ENCODE results near the gene CIITA. TPM values are rescaled to one million over a fixed set of nuclear protein-coding genes. Genes with fewer than 3 reads are reported as not detected.
"Not testable (repeated sequence)": the region's sequence is repeated elsewhere in the genome, so short reads cannot be mapped to it uniquely, and the experiment has no call there.

CIITA gene
- total RNA-seq, 4 donors from 2014 or later, result 14.0 to 20.1 (median 17.9) TPM

GRCh38 chr16:10964039-10964890 lies 87.3 kb downstream of the CIITA start:
- 36 to 41% methylated on average over 20 of the region's 20 CpGs for WGBS, 2 donors
- intact Hi-C loops (cut with DNase I; ENCODE audit: low total_unique reads), result loop anchor here (10.0 kb wide), 2 partner anchors 431 to 751 kb away; no protein-coding TSS in a partner anchor
- DNase-seq (ENCODE audit: low spot score in 2 of 2), result peak; percentile 79 to 96
- no peak overlapping the region for H3K4me3 ChIP-seq (ENCODE audit: low read depth, poor library complexity, severe bottlenecking)
- no peak for TF ChIP-seq POLR2A (IDR thresholded peaks at IDR 0.05)
- TF ChIP-seq, protein P1, sequence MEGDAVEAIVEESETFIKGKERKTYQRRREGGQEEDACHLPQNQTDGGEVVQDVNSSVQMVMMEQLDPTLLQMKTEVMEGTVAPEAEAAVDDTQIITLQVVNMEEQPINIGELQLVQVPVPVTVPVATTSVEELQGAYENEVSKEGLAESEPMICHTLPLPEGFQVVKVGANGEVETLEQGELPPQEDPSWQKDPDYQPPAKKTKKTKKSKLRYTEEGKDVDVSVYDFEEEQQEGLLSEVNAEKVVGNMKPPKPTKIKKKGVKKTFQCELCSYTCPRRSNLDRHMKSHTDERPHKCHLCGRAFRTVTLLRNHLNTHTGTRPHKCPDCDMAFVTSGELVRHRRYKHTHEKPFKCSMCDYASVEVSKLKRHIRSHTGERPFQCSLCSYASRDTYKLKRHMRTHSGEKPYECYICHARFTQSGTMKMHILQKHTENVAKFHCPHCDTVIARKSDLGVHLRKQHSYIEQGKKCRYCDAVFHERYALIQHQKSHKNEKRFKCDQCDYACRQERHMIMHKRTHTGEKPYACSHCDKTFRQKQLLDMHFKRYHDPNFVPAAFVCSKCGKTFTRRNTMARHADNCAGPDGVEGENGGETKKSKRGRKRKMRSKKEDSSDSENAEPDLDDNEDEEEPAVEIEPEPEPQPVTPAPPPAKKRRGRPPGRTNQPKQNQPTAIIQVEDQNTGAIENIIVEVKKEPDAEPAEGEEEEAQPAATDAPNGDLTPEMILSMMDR (IDR thresholded peaks at IDR 0.05), result peak in 1 of 3 donors; percentile 96

- H3K4me3 ChIP-seq (ENCODE audit: low read depth, poor library complexity, severe bottlenecking), result no peak overlapping the region
- intact Hi-C loops (cut with DNase I; ENCODE audit: low total_unique reads), result loop anchor here (10.0 kb wide), 2 partner anchors 430 to 750 kb away; no protein-coding TSS in a partner anchor
- no peak for TF ChIP-seq POLR2A (IDR thresholded peaks at IDR 0.05)
- TF ChIP-seq, protein P1 (IDR thresholded peaks at IDR 0.05), result no peak
- DNase-seq (ENCODE audit: low spot score in 2 of 2), result no peak
- 88 to 92% methylated on average over 8 of the region's 8 CpGs for WGBS, 2 donors
Observed at GRCh38 chr16:10964891-10965326, 87.9 kb downstream of the CIITA start.

DNA sequence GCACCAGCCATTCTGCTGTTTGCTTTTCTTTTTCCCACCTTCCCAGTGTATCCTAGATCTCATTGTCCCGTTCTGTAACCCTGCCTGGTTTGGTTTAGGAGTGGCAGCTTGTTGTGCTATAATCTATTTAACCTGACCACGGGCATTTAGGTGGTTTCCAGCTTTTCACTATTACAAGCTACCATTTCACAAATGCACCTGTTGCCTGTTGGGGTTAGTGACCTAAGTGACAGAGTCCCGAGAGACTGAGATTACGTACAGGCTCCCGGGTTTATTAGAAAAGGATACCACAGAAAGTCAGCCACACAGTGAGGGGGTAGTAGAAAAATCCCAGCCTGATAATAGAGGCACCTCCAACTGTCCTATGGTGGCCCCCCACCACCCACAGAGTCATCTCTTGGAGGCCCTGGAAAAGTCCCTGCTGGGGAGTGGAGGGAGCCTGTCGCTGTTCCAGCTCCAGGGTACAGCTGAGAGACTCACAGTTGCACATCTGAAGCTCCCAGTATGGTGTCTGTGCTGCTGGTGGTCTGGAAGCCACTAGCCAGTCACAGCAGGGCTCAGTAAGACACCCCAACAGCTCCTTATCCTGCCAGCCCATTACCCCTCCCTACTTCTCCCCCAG lies 88.5 kb downstream of the CIITA start:
- 87 to 90% methylated on average over 6 of the region's 6 CpGs for WGBS, 2 donors
- no peak for DNase-seq (ENCODE audit: low spot score in 2 of 2)
- H3K4me3 ChIP-seq (ENCODE audit: low read depth, poor library complexity, severe bottlenecking), result no peak overlapping the region
- TF ChIP-seq, protein P1 (IDR thresholded peaks at IDR 0.05), result no peak
- TF ChIP-seq POLR2A (IDR thresholded peaks at IDR 0.05), result no peak
- intact Hi-C loops (cut with DNase I; ENCODE audit: low total_unique reads), result loop anchor here (10.0 kb wide), 2 partner anchors 429 to 749 kb away; no protein-coding TSS in a partner anchor

- DNase-seq (ENCODE audit: low spot score in 2 of 2), result no peak
- no peak for TF ChIP-seq POLR2A (IDR thresholded peaks at IDR 0.05)
- TF ChIP-seq, protein P1 (IDR thresholded peaks at IDR 0.05), result no peak
- intact Hi-C loops (cut with DNase I; ENCODE audit: low total_unique reads), result loop anchor here (10.0 kb wide), 2 partner anchors 429 to 749 kb away; no protein-coding TSS in a partner anchor
- 91 to 92% methylated on average over 5 of the region's 5 CpGs for WGBS, 2 donors
- H3K4me3 ChIP-seq (ENCODE audit: low read depth, poor library complexity, severe bottlenecking), result no peak overlapping the region
Observed at GRCh38 chr16:10966129-10966528, 89.1 kb downstream of the CIITA start.

- H3K4me3 ChIP-seq (ENCODE audit: low read depth, poor library complexity, severe bottlenecking); DNase-seq (ENCODE audit: low spot score in 2 of 2): not testable (repeated sequence)
- 63 to 69% methylated on average over 4 of the region's 4 CpGs for WGBS, 2 donors
- intact Hi-C loops (cut with DNase I; ENCODE audit: low total_unique reads), result loop anchor here (10.0 kb wide), 2 partner anchors 428 to 748 kb away; no protein-coding TSS in a partner anchor
Observed at GRCh38 chr16:10966559-10966958, 89.6 kb downstream of the CIITA start.

- DNase-seq (ENCODE audit: low spot score in 2 of 2), result no peak
- intact Hi-C loops (cut with DNase I; ENCODE audit: low total_unique reads), result loop anchor here (10.0 kb wide), 2 partner anchors 427 to 747 kb away; no protein-coding TSS in a partner anchor
- WGBS, 2 donors, result 51 to 89% methylated on average over 2 to 5 of the region's 5 CpGs
- TF ChIP-seq, protein P1 (IDR thresholded peaks at IDR 0.05), result no peak
- TF ChIP-seq POLR2A (IDR thresholded peaks at IDR 0.05), result no peak
- no peak overlapping the region for H3K4me3 ChIP-seq (ENCODE audit: low read depth, poor library complexity, severe bottlenecking)
Observed at GRCh38 chr16:10967986-10968385, 91.0 kb downstream of the CIITA start.

Data from lower leg skin (tissue), 4 donors.